Heart left ventricle (tissue), 13 donors: ENCODE data around the gene HMG20A.

Source experiments
- CTCF ChIP-seq, 12 donors: fragments of 200-600 bp; sonication (generic) in 4 of 12; IDR thresholded peaks; one replicate each; pipeline versions ENCODE4 v1.5.0 to v1.8.0; 2018 to 2022; ENCODE audit warnings: antibody characterized with exemption in 12 of 12, mild to moderate bottlenecking in 5 of 12
- POLR2A ChIP-seq, 2 donors: fragments of 450-650 bp; IDR thresholded peaks; one replicate each; pipeline ENCODE4 v1.6.1; 2017; ENCODE audit warnings: antibody characterized with exemption in 2 of 2, mild to moderate bottlenecking in 2 of 2, moderate library complexity in 2 of 2
- donor health status: ischemic (EF 13 %, LVEDD 7.1; RV severe dilation, severe dysfunction).
- donor health status: DM: no; HTN: yes; CAD: no.
- donor health status: DM: no; HTN: no; CAD: no.
- donor health status: ischemic (EF 25% LVEDD 6.9; RV normal size, moderate dysfunction).
- donor health status: ischemic (EF 25% LVEDD 5.7; RV mildly dilated, moderate dysfunction).
- donor health status: ischemic (EF 35%, LVEDD 5.7; RV mildly dilated, moderate dysfunction).
- donor health status: nonischemic (EF 11% LVEDD 7.7; RV severe dilation, severe dysfunction).
- donor health status: DM: yes; HTN: yes; CAD: no.
- donor health status: PGD.
- donor health status: ischemic (EF 29% LVEDD 5.4; RV normal size, mild dysfunction).
- donor health status: nonischemic (EF 23%, LVEDD 6.1; RV moderate dilation, normal function).

- TF ChIP-seq CTCF (IDR thresholded peaks at IDR 0.05) = no peak
- TF ChIP-seq POLR2A (IDR thresholded peaks at IDR 0.05) = no peak
Observed at GRCh38 chr15:77426377-77426776, 5.7 kb downstream of the HMG20A start.
